ENCODE measurements around the gene ZG16. TPM values are rescaled to one million over a fixed set of nuclear protein-coding genes. Genes with fewer than 3 reads are reported as not detected.
A peak's percentile ranks its signal among the peaks of the same experiment; 100 is the strongest.
"Not testable (repeated sequence)": the region's sequence is repeated elsewhere in the genome, so short reads cannot be mapped to it uniquely, and the experiment has no call there.

The ZG16 gene
- total RNA-seq = not detected
- 0 reads per million in 2 donors for total RNA-seq

GRCh38 chr16:29777576-29778350 is at the start of gene ZG16:
ZG16 (plus strand) TSS chr16:29778256; CDS start chr16:29779267, 1,011 bp downstream.
- no peaks in the 10 kb centered on the region for H3K27me3 Mint-ChIP-seq
- no peak within 1 kb of the TSS for H3K27ac Mint-ChIP-seq
- DNase-seq = no peak
- no peak within 1 kb of the TSS for H3K4me3 Mint-ChIP-seq
- H3K4me1 Mint-ChIP-seq = peaks cover 16% of the 10 kb centered on the region
- no peaks in the 10 kb centered on the region for H3K36me3 Mint-ChIP-seq (ENCODE audit: low read depth)
- no peak for ATAC-seq
- no peaks in the 10 kb centered on the region for H3K9me3 ChIP-seq (ENCODE audit: control insufficient read depth, low read length, poor library complexity, severe bottlenecking)

- no peaks in the 10 kb centered on the region for H3K9me3 ChIP-seq (ENCODE audit: control insufficient read depth, low read length, poor library complexity, severe bottlenecking)
- no peaks in the 10 kb centered on the region for H3K36me3 Mint-ChIP-seq (ENCODE audit: low read depth)
- no peaks in the 10 kb centered on the region for H3K27me3 Mint-ChIP-seq
- H3K4me3 Mint-ChIP-seq = no peak overlapping the region
- ATAC-seq (no peak), DNase-seq (no peak)
- peaks cover 12% of the 10 kb centered on the region for H3K4me1 Mint-ChIP-seq
- no peak overlapping the region for H3K27ac Mint-ChIP-seq
These were observed 48.9 kb upstream of the ZG16 start for GRCh38 chr16:29729116-29729521.

GRCh38 chr16:29730649-29731048 is 47.4 kb upstream of the ZG16 start:
- DNase-seq (no peak), ATAC-seq (no peak)
- H3K27me3 Mint-ChIP-seq = no peaks in the 10 kb centered on the region
- peaks cover 14% of the 10 kb centered on the region for H3K4me1 Mint-ChIP-seq
- no peak overlapping the region for H3K4me3 Mint-ChIP-seq
- no peaks in the 10 kb centered on the region for H3K9me3 ChIP-seq (ENCODE audit: control insufficient read depth, low read length, poor library complexity, severe bottlenecking)
- H3K36me3 Mint-ChIP-seq (ENCODE audit: low read depth) = peaks cover 1% of the 10 kb centered on the region
- H3K27ac Mint-ChIP-seq = no peak overlapping the region

- peak overlapping the region; percentile 75 for H3K27ac Mint-ChIP-seq
- not testable (repeated sequence) for H3K27me3 Mint-ChIP-seq; H3K36me3 Mint-ChIP-seq (ENCODE audit: low read depth); DNase-seq; H3K4me3 Mint-ChIP-seq; H3K9me3 ChIP-seq (ENCODE audit: control insufficient read depth, low read length, poor library complexity, severe bottlenecking)
- ATAC-seq = peak; percentile 75
- H3K4me1 Mint-ChIP-seq = peaks cover 24% of the 10 kb centered on the region
These were observed 46.1 kb upstream of the ZG16 start for GRCh38 chr16:29731768-29732601.

GRCh38 chr16:29734786-29735185 is 43.3 kb upstream of the ZG16 start:
- no peak for DNase-seq
- no peaks in the 10 kb centered on the region for H3K27me3 Mint-ChIP-seq
- no peak for ATAC-seq
- peak overlapping the region; percentile 10 for H3K27ac Mint-ChIP-seq
- peaks cover 38% of the 10 kb centered on the region for H3K4me1 Mint-ChIP-seq
- peaks cover 3% of the 10 kb centered on the region for H3K36me3 Mint-ChIP-seq (ENCODE audit: low read depth)
- H3K9me3 ChIP-seq (ENCODE audit: control insufficient read depth, low read length, poor library complexity, severe bottlenecking) = no peaks in the 10 kb centered on the region
- H3K4me3 Mint-ChIP-seq = no peak overlapping the region

- Mint-ChIP-seq H3K4me1 (peaks cover 51% of the 10 kb centered on the region), H3K27ac (peak overlapping the region; percentile 100), H3K27me3 (no peaks in the 10 kb centered on the region), H3K36me3 (ENCODE audit: low read depth) (peaks cover 8% of the 10 kb centered on the region), H3K4me3 (peak overlapping the region; percentile 67)
- H3K9me3 ChIP-seq (ENCODE audit: control insufficient read depth, low read length, poor library complexity, severe bottlenecking) = no peaks in the 10 kb centered on the region
- ATAC-seq (no peak), DNase-seq (no peak)
These were observed 41.9 kb upstream of the ZG16 start for GRCh38 chr16:29736112-29736511.

- no peaks in the 10 kb centered on the region for H3K9me3 ChIP-seq (ENCODE audit: control insufficient read depth, low read length, poor library complexity, severe bottlenecking)
- Mint-ChIP-seq H3K4me1 (peaks cover 58% of the 10 kb centered on the region), H3K4me3 (peak overlapping the region; percentile 49), H3K36me3 (ENCODE audit: low read depth) (peaks cover 13% of the 10 kb centered on the region), H3K27ac (peak overlapping the region; percentile 100), H3K27me3 (no peaks in the 10 kb centered on the region)
- DNase-seq (no peak), ATAC-seq (no peak)
These were observed 41.3 kb upstream of the ZG16 start for GRCh38 chr16:29736764-29737163.

GRCh38 chr16:29737713-29738112 is 40.3 kb upstream of the ZG16 start:
- DNase-seq (no peak), ATAC-seq (no peak)
- Mint-ChIP-seq H3K4me1 (peaks cover 60% of the 10 kb centered on the region), H3K36me3 (ENCODE audit: low read depth) (peaks cover 13% of the 10 kb centered on the region), H3K27me3 (no peaks in the 10 kb centered on the region), H3K4me3 (peak overlapping the region; percentile 61), H3K27ac (peak overlapping the region; percentile 100)
- no peaks in the 10 kb centered on the region for H3K9me3 ChIP-seq (ENCODE audit: control insufficient read depth, low read length, poor library complexity, severe bottlenecking)

GRCh38 chr16:29738514-29738913 is 39.5 kb upstream of the ZG16 start:
- H3K4me3 Mint-ChIP-seq = peak overlapping the region; percentile 61
- H3K27ac Mint-ChIP-seq = peak overlapping the region; percentile 100
- DNase-seq (peak in 2 of 3 donors; percentile 37 to 39), ATAC-seq (peak; percentile 91)
- H3K4me1 Mint-ChIP-seq = peaks cover 64% of the 10 kb centered on the region
- H3K27me3 Mint-ChIP-seq = no peaks in the 10 kb centered on the region
- no peaks in the 10 kb centered on the region for H3K9me3 ChIP-seq (ENCODE audit: control insufficient read depth, low read length, poor library complexity, severe bottlenecking)
- H3K36me3 Mint-ChIP-seq (ENCODE audit: low read depth) = peaks cover 13% of the 10 kb centered on the region

- Mint-ChIP-seq H3K36me3 (ENCODE audit: low read depth) (peaks cover 17% of the 10 kb centered on the region), H3K4me1 (peaks cover 70% of the 10 kb centered on the region), H3K27ac (peak overlapping the region; percentile 100), H3K4me3 (peak overlapping the region; percentile 69)
- not testable (repeated sequence) for ATAC-seq; H3K9me3 ChIP-seq (ENCODE audit: control insufficient read depth, low read length, poor library complexity, severe bottlenecking); H3K27me3 Mint-ChIP-seq; DNase-seq
These were observed 38.0 kb upstream of the ZG16 start for GRCh38 chr16:29739927-29740629.

- not testable (repeated sequence) for ATAC-seq; H3K9me3 ChIP-seq (ENCODE audit: control insufficient read depth, low read length, poor library complexity, severe bottlenecking); DNase-seq; H3K27me3 Mint-ChIP-seq
- Mint-ChIP-seq H3K4me3 (peak overlapping the region; percentile 69), H3K4me1 (peaks cover 68% of the 10 kb centered on the region), H3K36me3 (ENCODE audit: low read depth) (peaks cover 16% of the 10 kb centered on the region), H3K27ac (peak overlapping the region; percentile 100)
These were observed 37.4 kb upstream of the ZG16 start for GRCh38 chr16:29740630-29741015.

GRCh38 chr16:29742683-29743275 is 35.3 kb upstream of the ZG16 start:
- DNase-seq (no peak), ATAC-seq (no peak)
- Mint-ChIP-seq H3K36me3 (ENCODE audit: low read depth) (peaks cover 16% of the 10 kb centered on the region), H3K27me3 (no peaks in the 10 kb centered on the region), H3K4me1 (peaks cover 73% of the 10 kb centered on the region), H3K4me3 (peak overlapping the region; percentile 98), H3K27ac (peak overlapping the region; percentile 100)
- no peaks in the 10 kb centered on the region for H3K9me3 ChIP-seq (ENCODE audit: control insufficient read depth, low read length, poor library complexity, severe bottlenecking)

GRCh38 chr16:29743475-29743826 is 34.6 kb upstream of the ZG16 start:
- ATAC-seq = no peak
- no peak for DNase-seq
- H3K36me3 Mint-ChIP-seq (ENCODE audit: low read depth) = peaks cover 16% of the 10 kb centered on the region
- peaks cover 67% of the 10 kb centered on the region for H3K4me1 Mint-ChIP-seq
- H3K9me3 ChIP-seq (ENCODE audit: control insufficient read depth, low read length, poor library complexity, severe bottlenecking) = no peaks in the 10 kb centered on the region
- H3K27me3 Mint-ChIP-seq = no peaks in the 10 kb centered on the region
- H3K4me3 Mint-ChIP-seq = peak overlapping the region; percentile 98
- H3K27ac Mint-ChIP-seq = peak overlapping the region; percentile 100

All from T-helper 17 cell (primary cell).